B cell (primary cell): ENCODE results near the gene HS1BP3. TPM values are rescaled to one million over a fixed set of nuclear protein-coding genes. Genes with fewer than 3 reads are reported as not detected.

Experiments used
- ATAC-seq: fragments of 200-7000 bp; cut with Tn5 transposase; one replicate; pipeline ENCODE4 v1.10.0; 2021; ENCODE audit warnings: low read depth, mild to moderate bottlenecking, moderate number of reproducible peaks, moderate library complexity
- CTCF ChIA-PET: fragments of 350-600 bp; sonication (Branson Sonifier 250); formaldehyde crosslinking; loops from one replicate; lab custom pipeline; 2021; ENCODE audit warnings: antibody characterized with exemption, inconsistent platforms; lab: Charles Lee
- POLR2A ChIA-PET: fragments of 350-600 bp; sonication (Branson Sonifier 250); formaldehyde crosslinking; loops from one replicate; lab custom pipeline; 2021; ENCODE audit warnings: antibody characterized with exemption; lab: Charles Lee
- DNase-seq: peaks from one replicate; pipeline ENCODE4 v3.0.0; 2013
- H2AFZ ChIP-seq: 2 replicates; pipeline ENCODE4 v1.6.1; 2012; ENCODE audit warnings: mild to moderate bottlenecking, low read depth, low read length; ENCODE audit not compliant: insufficient read depth, poor library complexity, severe bottlenecking
- H3K27ac ChIP-seq, 2 donors: 1 replicate in 1 of 2; 2 replicates in 1 of 2; pipeline ENCODE4 v1.5.1; 2012 to 2013; ENCODE audit warnings: low read length in 2 of 2, mild to moderate bottlenecking in 2 of 2, moderate library complexity in 1 of 2
- H3K27me3 ChIP-seq, 4 experiments: fragments of 200-600 bp in 1 of 4; sonication (generic) in 1 of 4; replicated peaks in 1 of 4; 1 replicate in 2 of 4; 2 replicates in 2 of 4; pipeline versions ENCODE4 v1.6.1 to v1.7.0; 2013 to 2016; ENCODE audit warnings: low read length in 3 of 4, mild to moderate bottlenecking in 2 of 4, mixed read lengths in 1 of 4, moderate library complexity in 1 of 4; ENCODE audit not compliant: insufficient read depth in 4 of 4, control insufficient read depth in 3 of 4; ENCODE audit errors: control extremely low read depth in 1 of 4
- H3K36me3 ChIP-seq, 2 experiments: replicated peaks in 1 of 2; 1 replicate in 1 of 2; 2 replicates in 1 of 2; pipeline versions ENCODE4 v1.6.1 to v1.7.1; 2013; ENCODE audit warnings: low read length in 1 of 2; ENCODE audit not compliant: insufficient read depth in 2 of 2, control insufficient read depth in 1 of 2; ENCODE audit errors: control extremely low read depth in 1 of 2, extremely low read depth in 1 of 2
- H3K4me1 ChIP-seq, 2 donors: fragments of 200-600 bp in 1 of 2; sonication (generic) in 1 of 2; 1 replicate in 1 of 2; 2 replicates in 1 of 2; pipeline versions ENCODE4 v1.5.1 to v1.6.1; 2013 to 2017; ENCODE audit warnings: low read length in 2 of 2; ENCODE audit not compliant: control insufficient read depth in 2 of 2, insufficient read depth in 2 of 2
- H3K4me2 ChIP-seq: replicated peaks from 2 replicates; pipeline ENCODE3; 2012; ENCODE audit warnings: mild to moderate bottlenecking, low read depth, low read length; ENCODE audit not compliant: poor library complexity, severe bottlenecking
- H3K4me3 ChIP-seq, 5 experiments: fragments of 200-600 bp in 1 of 5; sonication (generic) in 1 of 5; 1 replicate in 3 of 5; 2 replicates in 2 of 5; pipeline versions ENCODE4 v1.5.1 to v1.7.0; 2011 to 2016; ENCODE audit warnings: low read length in 4 of 5, mild to moderate bottlenecking in 4 of 5, low read depth in 2 of 5, control low read depth in 1 of 5, moderate library complexity in 1 of 5; ENCODE audit not compliant: insufficient read depth in 1 of 5; ENCODE audit errors: control extremely low read depth in 1 of 5, extremely low read depth in 1 of 5
- H3K79me2 ChIP-seq: fragments of 200-600 bp; sonication (generic); one replicate; pipeline ENCODE4 v1.6.0; 2016; ENCODE audit warnings: low read length; ENCODE audit not compliant: control insufficient read depth, insufficient read depth
- H3K9ac ChIP-seq: fragments of 200-600 bp; sonication (generic); 2 replicates; pipeline ENCODE4 v1.6.1; 2017; ENCODE audit warnings: mild to moderate bottlenecking, low read length, moderate library complexity
- H3K9me3 ChIP-seq, 3 donors: one replicate each; pipeline versions ENCODE4 v1.6.1 to v1.7.1; 2013; ENCODE audit warnings: low read length in 2 of 3; ENCODE audit not compliant: control insufficient read depth in 2 of 3, insufficient read depth in 1 of 3; ENCODE audit errors: control extremely low read depth in 1 of 3
- H4K20me1 ChIP-seq: 2 replicates; pipeline ENCODE4 v1.6.0; 2012; ENCODE audit warnings: mild to moderate bottlenecking, low read length; ENCODE audit not compliant: insufficient read depth, control insufficient read depth, poor library complexity, severe bottlenecking
- H3K27ac Mint-ChIP-seq: one replicate; pipeline ENCODE4 v1.8.0; 2021; ENCODE audit warnings: mixed read lengths
- H3K27me3 Mint-ChIP-seq: one replicate; pipeline ENCODE4 v1.8.0; 2021; ENCODE audit warnings: mixed read lengths
- H3K4me1 Mint-ChIP-seq: one replicate; pipeline ENCODE4 v1.8.0; 2021; ENCODE audit warnings: mixed read lengths
- H3K4me3 Mint-ChIP-seq: one replicate; pipeline ENCODE4 v1.8.0; 2021; ENCODE audit warnings: mixed read lengths
- H3K9me3 Mint-ChIP-seq: one replicate; pipeline ENCODE4 v1.8.0; 2022; ENCODE audit warnings: mixed read lengths; ENCODE audit not compliant: insufficient read depth
- CTCF ChIP-seq: fragments of 200-600 bp; IDR thresholded peaks from one replicate; pipeline ENCODE4 v1.8.0; 2022; ENCODE audit warnings: antibody characterized with exemption, mild to moderate bottlenecking
- EZH2 ChIP-seq: IDR thresholded peaks from 2 replicates; pipeline ENCODE4 v1.6.1; 2012; ENCODE audit warnings: borderline replicate concordance, low read depth, mild to moderate bottlenecking, moderate library complexity, low read length; ENCODE audit not compliant: insufficient read depth, poor library complexity, severe bottlenecking
- WGBS: methylation state at CpG from one replicate; pipeline ENCODE4 v1.1.5; 2013; ENCODE audit warnings: missing lambda C conversion rate; ENCODE audit not compliant: insufficient coverage; 5-methylcytosine and 5-hydroxymethylcytosine counted together
- intact Hi-C: fragments of 100-400 bp; cut with micrococcal nuclease; formaldehyde crosslinking; loops from one replicate; pipeline ENCODE4 v1.10.0; 2022
- polyA plus RNA-seq: library from polyadenylated mRNA; depleted of rRNA; stranded (reverse); fragments of >200 nt; gene quantifications from 2 replicates; pipeline ENCODE4 v1.2.3, GENCODE V29; 2012
- total RNA-seq, 2 donors: library from RNA; stranded (reverse); fragments of 120-200 nt in 1 of 2; gene quantifications; 1 replicate in 1 of 2; 2 replicates in 1 of 2; pipeline versions ENCODE4 v1.2.3 to v1.2.4, GENCODE V29; 2013 to 2022

HS1BP3 gene
- total and polyA plus RNA-seq, 2 donors (not counting 1 experiment from before 2014, with no cell fraction given) = 27.8 to 28.7 TPM

- Mint-ChIP-seq H3K27ac (no peak overlapping the region), H3K4me1 (no peaks in the 10 kb centered on the region), H3K4me3 (no peak overlapping the region), H3K9me3 (no peaks in the 10 kb centered on the region), H3K27me3 (no peaks in the 10 kb centered on the region)
- CTCF ChIA-PET = no interaction called here
- DNase-seq (no peak), ATAC-seq (no peak)
- no CpG with 5 or more reads among the region's 2 CpGs for WGBS
- Histone ChIP-seq H4K20me1 (no peaks in the 10 kb centered on the region), H3K4me3 (no peak overlapping the region), H2AFZ (no peak overlapping the region), H3K27me3 (no peaks in the 10 kb centered on the region), H3K27ac (no peak overlapping the region), H3K4me2 (no peak overlapping the region), H3K36me3 (no peaks in the 10 kb centered on the region), H3K4me1 (no peaks in the 10 kb centered on the region), H3K9ac (no peak overlapping the region), H3K9me3 (peaks cover 0 to 1% (median 0%) of the 10 kb centered on the region in 3 donors), H3K79me2 (no peaks in the 10 kb centered on the region)
- POLR2A ChIA-PET = no interaction called here
- TF ChIP-seq CTCF (no peak), EZH2 (no peak)
- intact Hi-C loops = no loop called here
These were observed 43.5 kb downstream of the HS1BP3 start for GRCh38 chr2:20607446-20607845.

DNA sequence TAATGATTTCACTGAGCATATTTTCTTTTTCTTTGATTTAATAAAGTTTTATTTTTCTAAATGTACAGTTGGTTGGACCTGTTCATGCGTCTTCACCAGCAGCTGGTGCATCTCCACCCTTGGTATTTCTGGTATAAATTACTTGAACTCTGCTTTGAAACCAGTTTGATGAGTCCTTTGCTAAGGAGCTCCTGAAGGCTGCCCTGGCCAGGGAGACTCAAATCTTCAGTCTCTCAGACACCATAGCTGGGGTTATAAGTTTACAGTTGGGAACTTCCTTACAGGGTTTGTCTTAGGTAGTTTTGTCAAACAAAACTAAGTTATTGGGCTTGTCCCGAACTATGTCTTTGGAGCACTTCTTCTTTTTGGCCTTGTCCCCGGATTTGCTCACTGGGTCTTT lies 44.7 kb downstream of the HS1BP3 start:
- no peak overlapping the region for H3K4me2 ChIP-seq
- no peak overlapping the region for H3K4me3 ChIP-seq
- H3K9me3 Mint-ChIP-seq = no peaks in the 10 kb centered on the region
- CTCF ChIA-PET = interaction anchor here (1.5 kb wide), 1 partner anchor 10 kb away, joined by 3 read pairs; no protein-coding TSS in a partner anchor
- H4K20me1 ChIP-seq = no peaks in the 10 kb centered on the region
- H3K4me1 Mint-ChIP-seq = no peaks in the 10 kb centered on the region
- ATAC-seq (no peak), DNase-seq (no peak)
- intact Hi-C loops = no loop called here
- 47% methylated on average over 2 of the region's 3 CpGs for WGBS
- no peak overlapping the region for H3K4me3 Mint-ChIP-seq
- no peak overlapping the region for H2AFZ ChIP-seq
- no peak overlapping the region for H3K9ac ChIP-seq
- no peaks in the 10 kb centered on the region for H3K36me3 ChIP-seq
- H3K27ac ChIP-seq = no peak overlapping the region
- TF ChIP-seq EZH2 (no peak), CTCF (no peak)
- POLR2A ChIA-PET = no interaction called here
- H3K9me3 ChIP-seq = peaks cover 0 to 1% (median 0%) of the 10 kb centered on the region in 3 donors
- H3K27me3 Mint-ChIP-seq = no peaks in the 10 kb centered on the region
- no peak overlapping the region for H3K27ac Mint-ChIP-seq
- no peaks in the 10 kb centered on the region for H3K79me2 ChIP-seq
- H3K27me3 ChIP-seq = no peaks in the 10 kb centered on the region
- no peaks in the 10 kb centered on the region for H3K4me1 ChIP-seq
